Cardiac septum (tissue), 1 donor: ENCODE measurements around the gene TIMM44. TPM values are rescaled to one million over a fixed set of nuclear protein-coding genes. Genes with fewer than 3 reads are reported as not detected.
"Not testable (repeated sequence)": the region's sequence is repeated elsewhere in the genome, so short reads cannot be mapped to it uniquely, and the experiment has no call there.

ENCODE experiments used
- DNase-seq: peaks from one replicate; pipeline ENCODE4 v3.0.0-alpha.2; 2020; ENCODE audit warnings: low spot score
- intact Hi-C: fragments of 100-400 bp; cut with DNase I; formaldehyde crosslinking; loops from one replicate; pipeline ENCODE4 v1.14.0; 2022
- total RNA-seq: library from RNA; stranded (reverse); fragmentation: NEBNext Ultra II Directional; extraction: Animal tissue kit (Norgen Biotek cat#: 25700); gene quantifications from one replicate; pipeline ENCODE4 v1.2.1, GENCODE V29; 2021
- donor health status: DM: no; HTN: no; CAD: no.

TIMM44 gene
- total RNA-seq, 1 donor from 2014 or later: 82.6 TPM

DNA sequence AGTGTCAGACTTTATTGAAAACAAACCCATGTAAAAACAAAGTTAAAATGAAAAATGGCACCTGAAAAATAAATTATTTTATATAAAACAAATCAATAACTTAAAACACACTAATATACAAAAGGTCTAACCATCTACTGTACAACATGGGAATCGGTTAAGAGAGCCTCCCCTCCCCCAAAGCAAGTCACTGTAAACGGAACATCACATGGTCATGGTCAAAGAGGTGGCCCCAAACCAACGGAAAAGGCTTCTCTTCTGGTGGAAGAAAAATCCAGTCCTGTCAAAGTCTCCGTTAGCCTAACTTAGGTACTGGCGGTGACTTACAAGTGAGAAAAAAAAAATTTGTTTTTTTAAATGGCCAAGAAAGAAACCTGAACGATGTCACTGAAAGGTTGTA lies 15.7 kb upstream of the TIMM44 start:
- intact Hi-C loops: no loop called here
- no peak for DNase-seq

DNA sequence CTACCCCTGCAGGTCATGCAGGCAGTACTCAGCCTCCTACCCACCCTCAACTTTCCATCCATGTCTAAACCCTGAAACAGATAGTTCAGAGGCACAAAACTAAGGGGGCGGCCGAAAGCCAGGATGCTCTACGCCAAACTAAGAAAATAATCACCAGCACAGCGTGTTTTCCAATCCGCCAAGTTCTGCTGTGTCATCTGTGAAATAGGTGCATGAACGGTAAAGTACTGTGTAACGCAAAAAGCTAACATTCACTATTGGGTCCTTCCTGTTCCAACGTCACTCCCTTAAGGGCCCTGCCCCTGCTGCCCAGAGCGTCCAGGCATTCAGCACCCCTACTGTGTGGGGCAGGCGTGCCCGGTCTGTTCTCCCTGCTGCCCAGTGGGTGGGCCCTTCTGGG lies 12.2 kb upstream of the TIMM44 start:
- intact Hi-C loops: no loop called here
- DNase-seq: no peak

DNA sequence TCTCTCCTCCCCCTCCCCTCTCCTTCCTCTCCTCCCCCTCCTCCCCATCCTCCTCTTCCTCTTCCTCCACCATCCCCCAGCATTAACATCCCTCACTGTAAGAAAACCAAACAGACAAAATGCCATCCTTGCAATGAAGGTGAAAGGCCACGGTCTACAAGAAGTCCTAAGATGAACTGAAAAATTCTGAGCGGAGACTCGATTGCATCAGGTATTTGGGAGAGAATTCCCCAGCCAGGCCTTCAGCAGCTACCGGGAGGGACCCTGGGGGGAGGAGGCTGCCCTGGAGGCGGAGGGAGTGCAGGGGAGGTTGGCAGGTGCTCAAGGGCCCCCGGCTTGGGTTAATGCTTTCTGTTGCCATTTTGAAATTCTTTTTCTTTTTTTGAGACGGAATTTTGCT lies 10.1 kb upstream of the TIMM44 start:
- intact Hi-C loops: no loop called here
- DNase-seq: no peak

DNA sequence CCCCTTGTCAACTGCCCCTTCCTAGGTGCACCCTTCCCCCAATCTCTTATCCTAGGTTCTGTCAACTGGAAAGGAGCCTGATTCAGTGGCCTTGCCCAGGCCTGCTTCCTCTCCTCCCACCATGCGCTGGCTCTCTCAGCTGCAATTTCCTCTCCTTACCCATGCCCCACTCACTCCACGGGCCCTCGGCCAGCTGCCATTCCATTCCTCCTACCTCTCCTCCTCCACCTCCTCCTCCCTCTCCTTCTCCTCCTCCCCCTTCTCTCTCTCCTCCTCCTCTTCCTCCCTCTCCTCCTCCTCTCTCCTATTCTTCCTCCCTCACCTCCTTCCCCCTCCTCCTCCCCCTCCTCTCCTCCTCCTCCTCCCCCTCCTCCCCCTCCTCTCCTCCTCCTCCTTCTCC lies 9.6 kb upstream of the TIMM44 start:
- intact Hi-C loops: no loop called here
- no peak for DNase-seq

DNA sequence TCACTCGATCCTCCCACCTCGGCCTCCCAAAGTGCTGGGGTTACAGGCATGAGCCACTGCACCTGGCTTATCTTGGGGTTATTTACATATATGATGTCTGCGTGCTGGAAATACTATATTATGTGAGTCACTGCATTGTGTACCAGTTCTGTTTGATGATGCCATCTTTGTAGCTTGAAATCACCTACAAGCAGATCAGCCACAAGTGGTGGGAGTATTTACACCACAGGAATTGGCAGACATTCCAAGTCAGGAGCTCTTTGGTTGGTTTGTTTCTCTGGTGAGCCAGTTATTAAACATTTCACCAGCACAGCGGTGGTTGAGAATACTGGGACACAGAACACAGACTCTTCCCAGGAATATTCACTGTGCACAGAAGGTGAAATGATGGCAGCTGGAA lies 4.5 kb upstream of the TIMM44 start:
- intact Hi-C loops: loop anchor here (10.0 kb wide), 1 partner anchor 207 kb away; no protein-coding TSS in a partner anchor
- no peak for DNase-seq

DNA sequence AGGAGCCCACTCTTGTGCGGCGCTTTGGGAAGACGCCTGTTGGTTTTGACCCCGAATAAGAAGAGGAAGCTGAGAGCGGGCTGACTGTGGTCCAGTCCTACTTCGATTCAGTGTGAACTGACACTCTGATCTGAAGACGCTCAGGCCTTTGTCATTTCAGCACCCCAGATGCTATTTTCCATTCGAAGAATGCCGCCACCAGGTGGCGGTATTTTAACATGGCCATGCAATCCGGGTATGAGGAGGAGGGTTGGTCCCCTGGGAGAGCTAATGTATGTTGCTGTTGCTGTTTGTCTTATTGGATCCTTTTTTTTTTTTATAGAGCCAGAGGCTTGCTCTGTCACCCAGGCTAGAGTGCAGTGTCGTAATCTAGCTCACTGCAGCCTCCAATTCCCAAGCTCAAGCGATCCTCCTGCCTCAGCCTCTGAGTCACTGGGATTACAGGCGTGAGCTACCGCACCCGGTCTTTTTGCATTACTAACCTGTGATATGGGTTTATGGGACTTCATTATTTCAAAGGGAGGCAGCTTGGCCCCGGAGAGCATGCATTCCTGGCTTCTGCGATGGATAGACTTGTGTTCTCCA lies 803 bp upstream of the TIMM44 start:
- intact Hi-C loops: loop anchor here (1.0 to 10.0 kb wide), 3 partner anchors 58 to 309 kb away; no protein-coding TSS in a partner anchor
- peak; percentile 87 for DNase-seq

DNA sequence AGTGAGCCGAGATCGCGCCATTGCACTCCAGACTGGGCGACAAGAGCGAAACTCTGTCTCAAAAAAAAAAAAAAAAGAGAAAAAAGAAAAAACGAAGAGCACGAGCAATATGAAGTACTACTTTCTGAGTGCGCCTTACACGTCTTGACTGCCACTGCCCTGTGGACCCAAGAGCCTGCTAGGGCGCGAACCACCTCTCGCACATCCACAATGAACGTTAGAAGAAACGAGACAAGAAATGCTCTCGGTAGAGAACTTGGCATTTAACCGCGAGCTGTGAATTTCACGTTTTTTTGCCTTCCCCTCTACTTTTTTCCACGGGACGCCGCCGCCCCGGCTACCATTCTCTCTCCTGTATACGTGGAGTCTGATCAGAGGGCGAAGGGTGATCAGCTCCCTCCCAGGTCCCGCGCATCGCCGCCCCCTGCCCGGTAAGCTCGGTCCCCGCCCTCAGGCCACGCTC lies 454 bp downstream of the TIMM44 start:
- no peak for DNase-seq
- intact Hi-C loops: loop anchor here (10.0 kb wide), 1 partner anchor 212 kb away; no protein-coding TSS in a partner anchor

DNA sequence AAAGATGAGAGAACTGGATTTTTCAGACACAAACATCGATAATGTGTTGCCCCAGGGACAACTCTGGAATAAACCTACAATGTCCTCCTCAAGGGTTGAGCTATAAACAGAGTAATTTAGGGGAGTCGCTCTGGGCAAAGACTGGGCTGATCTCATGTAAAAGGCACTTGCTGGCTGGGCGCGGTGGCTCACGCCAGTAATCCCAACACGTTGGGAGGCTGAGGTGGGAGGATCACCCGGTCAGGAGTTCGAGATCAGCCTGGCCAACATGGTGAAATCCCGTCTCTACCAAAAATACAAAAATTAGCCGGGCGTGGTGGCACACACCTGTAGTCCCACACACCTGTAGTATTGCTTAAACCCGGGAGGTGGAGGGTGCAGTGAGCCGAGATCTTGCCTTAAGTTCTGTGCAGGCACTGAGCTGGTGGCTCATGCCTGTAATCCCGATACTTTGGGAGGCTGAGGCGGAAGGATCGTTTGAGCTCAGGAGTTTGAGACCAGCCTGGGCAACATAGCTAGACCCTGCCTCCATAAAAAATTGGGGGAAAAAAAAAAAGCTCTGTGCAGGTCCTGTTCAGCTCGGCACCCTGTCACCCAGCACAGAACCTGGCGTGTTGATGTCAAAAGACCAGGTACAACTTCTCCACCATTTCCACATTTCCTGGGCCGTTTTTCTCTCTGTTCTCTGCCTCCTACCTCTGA lies 1.4 kb downstream of the TIMM44 start:
- no peak for DNase-seq
- intact Hi-C loops: loop anchor here (10.0 kb wide), 1 partner anchor 213 kb away; no protein-coding TSS in a partner anchor

DNA sequence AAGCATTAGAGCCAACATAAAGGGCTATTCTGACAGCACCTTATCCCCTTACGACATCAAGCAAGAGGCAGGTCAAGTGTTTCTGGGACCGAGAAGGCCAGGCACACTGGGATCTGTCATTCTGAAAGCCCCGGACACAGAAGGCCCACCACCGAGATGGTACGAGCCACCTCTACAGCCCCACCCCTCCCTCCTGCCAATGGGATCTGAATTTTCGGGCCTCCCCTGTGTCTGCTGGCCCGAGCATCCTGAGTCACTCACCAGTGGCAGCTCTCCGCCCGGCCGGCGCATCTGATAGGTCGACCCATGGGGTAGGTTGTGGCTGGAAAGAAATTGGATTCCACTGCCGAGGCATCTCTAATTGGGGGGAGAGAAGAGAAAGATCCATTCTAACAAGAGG lies 2.6 kb downstream of the TIMM44 start:
- DNase-seq: no peak
- intact Hi-C loops: loop anchor here (10.0 kb wide), 1 partner anchor 214 kb away; no protein-coding TSS in a partner anchor

DNA sequence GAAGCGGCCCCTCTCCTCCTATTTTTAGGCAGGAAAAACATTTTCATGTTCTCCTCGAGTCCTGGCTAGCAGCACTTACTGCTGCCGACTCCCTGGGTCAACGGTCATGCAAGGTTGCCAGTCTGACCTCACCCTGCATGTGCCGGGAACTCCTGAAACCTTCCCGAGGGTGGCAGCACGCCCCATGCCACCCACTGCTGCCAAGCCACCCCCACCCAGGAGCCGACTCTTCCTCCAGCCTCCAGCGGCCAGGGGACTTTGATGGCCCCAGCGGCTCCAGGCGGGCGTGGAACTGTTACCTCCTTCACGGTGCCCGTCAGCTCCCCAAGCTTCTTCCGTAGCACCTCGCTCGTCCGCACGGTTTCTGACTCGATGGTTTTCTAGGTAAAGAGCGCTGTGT lies 8.7 kb downstream of the TIMM44 start:
- no peak for DNase-seq
- intact Hi-C loops: no loop called here

DNA sequence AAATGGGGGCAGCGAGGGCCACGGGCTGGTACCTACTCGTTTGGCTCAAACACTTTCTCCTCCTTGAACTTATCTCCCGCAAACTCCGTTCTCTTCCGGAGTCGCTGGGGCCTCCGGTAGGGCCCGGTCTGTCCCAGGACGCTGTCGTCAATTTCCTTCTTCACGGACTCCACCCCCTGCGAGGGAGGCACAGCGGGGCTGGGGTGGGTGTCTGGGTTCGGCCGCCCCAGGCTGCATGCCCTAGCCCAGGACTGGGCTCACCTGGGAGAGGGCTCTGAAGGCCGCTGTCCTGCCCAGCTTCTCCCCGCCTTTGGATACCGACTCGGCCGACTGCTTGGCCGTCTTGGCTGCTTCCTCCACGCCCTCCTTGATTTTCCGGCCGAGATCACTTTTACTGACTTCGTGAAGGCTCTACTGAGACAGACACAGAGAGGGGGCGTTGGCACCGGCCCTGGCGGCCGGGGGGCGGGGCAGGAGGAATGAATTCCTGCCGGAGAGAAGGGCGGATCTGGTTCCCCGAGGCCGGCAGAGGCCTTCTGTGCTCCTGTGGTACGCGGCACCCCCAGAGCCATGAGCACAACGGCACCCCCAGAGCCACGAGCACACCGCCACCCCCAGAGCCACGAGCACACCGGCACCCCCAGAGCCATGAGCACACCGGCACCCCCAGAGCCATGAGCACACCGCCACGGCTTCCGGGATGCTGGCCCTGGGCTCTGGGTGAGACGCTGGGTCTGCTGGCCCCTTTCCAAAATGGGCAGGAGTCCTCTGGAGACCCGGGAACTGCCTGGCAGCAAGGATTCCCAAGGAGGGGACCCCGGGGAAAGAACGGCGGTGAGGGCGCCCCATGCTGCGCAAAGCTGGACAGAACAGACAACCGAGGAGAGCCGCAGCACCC lies 9.4 kb downstream of the TIMM44 start:
- no peak for DNase-seq
- intact Hi-C loops: no loop called here

DNA sequence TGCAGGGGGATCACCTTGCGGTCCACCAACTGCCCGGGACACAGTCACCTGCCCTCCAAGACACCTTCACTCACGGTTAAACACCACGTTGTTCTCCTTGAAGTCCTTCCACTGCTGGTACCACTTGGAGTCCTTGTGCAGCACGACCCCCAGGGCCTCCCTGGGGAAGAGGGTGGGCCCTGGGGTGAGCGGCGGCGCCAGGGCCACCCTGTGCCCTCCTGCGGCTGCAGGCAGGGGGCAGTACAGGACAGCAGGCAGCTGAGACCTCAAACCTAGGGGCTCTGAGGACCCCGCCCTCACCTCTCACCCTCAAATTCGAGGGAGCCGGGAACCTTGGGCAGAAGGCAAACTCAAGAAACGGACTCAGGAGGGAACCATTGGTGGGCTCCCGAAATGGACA lies 10.1 kb downstream of the TIMM44 start:
- intact Hi-C loops: no loop called here
- no peak for DNase-seq

DNA sequence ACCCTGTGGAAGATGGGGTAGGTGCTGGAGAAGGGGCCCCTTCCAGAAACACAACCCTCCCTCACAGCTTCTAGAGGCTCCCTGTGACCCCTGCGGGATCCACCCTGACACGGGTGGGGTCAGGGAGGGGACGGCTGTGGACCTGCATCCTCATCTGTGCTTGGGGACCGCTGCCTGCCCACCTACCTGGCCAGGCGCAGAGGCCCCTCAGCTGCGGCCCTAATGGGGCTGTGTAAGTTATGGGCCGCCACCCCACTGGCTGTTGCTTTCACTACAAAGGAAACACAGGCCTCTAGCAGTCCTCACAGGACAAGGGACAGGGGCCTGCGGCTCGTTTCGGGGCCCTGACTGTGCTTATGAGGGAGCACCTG lies 10.6 kb downstream of the TIMM44 start:
- intact Hi-C loops: no loop called here
- DNase-seq: no peak

DNA sequence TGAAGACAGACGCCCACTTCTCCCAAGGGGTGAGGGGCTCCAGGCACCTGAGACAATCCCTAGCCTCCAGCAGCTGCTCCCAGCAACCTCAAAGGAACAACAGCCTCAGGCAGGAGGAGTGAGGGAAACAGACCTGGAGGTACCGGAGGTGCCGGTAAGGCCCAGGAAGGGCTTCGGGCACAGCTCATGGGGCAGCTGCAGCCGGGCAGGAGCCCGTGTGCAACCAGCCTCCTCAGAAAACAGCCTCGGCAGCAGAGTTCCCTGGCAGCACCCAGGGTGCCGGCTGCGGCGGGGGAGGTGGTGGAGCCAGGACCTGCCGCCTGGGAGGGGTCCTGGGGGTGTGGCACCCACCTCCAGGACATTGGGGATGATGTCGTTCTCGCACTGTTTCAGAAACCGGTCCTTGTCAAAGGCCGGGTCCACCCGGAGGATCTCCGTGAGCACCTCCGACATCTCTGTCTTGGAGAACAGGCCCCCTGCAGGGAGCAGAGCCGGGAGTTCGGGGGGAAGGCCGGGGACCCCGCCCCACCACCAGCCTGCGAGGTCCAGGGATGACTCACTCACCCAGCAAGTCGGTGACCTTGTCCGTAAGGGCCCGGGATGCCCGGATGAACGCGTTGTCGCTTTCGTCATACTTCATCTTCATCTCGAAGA lies 11.1 kb downstream of the TIMM44 start:
- DNase-seq: no peak
- intact Hi-C loops: no loop called here

DNA sequence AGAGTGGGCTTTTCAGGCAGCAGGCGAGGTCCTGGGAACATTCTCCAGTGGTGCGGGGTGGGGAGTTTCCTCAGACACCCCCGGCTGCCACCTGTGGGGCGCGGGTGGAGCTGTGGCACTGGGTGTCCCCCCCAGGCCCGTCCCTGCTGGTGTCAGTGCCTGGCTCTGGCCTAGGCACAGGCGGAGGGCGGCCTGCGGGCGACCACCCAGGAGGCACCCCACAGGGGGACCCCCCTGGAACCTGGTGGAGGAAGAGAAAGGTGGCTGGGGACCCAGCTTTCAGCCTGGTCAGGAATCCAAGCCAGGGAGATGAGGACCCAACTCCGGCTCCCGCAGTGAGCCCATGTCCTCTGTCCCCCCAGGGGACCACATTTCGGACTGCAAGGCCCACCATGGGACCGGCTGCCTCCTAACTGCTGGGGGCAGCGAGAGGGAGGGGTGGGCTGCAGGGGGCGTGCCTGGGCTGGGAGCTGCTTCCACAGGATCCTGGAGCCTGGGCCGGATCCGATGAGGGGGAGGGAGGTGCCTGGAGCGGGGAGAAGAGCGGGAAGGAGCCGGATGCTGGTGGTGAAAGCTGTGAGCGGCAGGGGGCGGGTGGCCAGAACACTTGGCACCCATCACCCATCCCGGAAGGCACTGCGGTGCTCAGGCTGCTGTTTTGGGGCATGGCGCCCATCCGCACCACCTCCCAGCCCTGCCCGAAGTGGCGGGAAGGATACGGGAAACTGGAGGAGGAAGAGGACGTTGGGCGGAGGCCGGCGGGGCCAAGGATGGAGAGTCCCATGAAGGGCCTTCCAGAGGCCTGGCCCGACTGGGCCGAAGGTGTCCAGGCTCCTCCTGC lies 12.0 kb downstream of the TIMM44 start:
- intact Hi-C loops: no loop called here
- no peak for DNase-seq

DNA sequence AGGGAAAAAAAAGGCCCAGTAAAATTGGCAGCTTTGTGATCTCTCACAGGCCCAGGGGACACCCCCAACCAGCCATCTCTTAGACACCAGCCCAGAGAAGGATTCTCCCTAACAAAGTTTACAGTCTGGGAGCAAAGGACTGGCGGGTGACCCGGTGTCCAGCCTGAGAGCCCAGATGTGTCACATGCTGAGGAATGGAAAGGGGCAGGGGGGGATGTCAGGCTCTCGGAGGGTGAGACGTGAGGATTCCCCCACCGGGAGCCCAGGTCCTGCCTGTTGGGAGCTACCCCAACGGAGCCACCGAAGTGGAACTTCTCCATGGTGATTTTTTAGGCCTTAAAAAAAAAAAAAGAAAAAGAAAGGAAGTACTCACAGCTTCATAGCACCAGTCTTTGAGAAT lies 12.7 kb downstream of the TIMM44 start:
- intact Hi-C loops: no loop called here
- DNase-seq: no peak

DNA sequence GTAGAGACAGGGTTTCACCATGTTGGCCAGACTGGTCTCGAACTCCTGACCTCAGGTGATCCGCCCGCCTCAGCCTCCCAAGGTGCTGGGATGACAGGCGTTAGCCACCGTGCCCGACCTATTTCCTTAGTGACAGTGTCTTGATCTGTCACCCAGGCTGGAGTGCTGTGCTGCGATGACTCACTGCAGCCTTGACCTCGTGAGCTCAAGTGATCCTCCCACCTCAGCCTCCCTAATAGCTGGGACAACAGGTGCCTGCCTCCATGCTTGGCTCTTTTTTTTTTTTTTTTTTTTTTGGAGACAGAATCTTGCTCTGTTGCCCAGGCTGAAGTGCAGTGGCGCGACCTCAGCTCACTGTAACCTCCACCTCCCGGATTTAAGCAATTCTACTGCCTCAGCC lies 13.4 kb downstream of the TIMM44 start:
- intact Hi-C loops, DNase-seq: not testable (repeated sequence)

DNA sequence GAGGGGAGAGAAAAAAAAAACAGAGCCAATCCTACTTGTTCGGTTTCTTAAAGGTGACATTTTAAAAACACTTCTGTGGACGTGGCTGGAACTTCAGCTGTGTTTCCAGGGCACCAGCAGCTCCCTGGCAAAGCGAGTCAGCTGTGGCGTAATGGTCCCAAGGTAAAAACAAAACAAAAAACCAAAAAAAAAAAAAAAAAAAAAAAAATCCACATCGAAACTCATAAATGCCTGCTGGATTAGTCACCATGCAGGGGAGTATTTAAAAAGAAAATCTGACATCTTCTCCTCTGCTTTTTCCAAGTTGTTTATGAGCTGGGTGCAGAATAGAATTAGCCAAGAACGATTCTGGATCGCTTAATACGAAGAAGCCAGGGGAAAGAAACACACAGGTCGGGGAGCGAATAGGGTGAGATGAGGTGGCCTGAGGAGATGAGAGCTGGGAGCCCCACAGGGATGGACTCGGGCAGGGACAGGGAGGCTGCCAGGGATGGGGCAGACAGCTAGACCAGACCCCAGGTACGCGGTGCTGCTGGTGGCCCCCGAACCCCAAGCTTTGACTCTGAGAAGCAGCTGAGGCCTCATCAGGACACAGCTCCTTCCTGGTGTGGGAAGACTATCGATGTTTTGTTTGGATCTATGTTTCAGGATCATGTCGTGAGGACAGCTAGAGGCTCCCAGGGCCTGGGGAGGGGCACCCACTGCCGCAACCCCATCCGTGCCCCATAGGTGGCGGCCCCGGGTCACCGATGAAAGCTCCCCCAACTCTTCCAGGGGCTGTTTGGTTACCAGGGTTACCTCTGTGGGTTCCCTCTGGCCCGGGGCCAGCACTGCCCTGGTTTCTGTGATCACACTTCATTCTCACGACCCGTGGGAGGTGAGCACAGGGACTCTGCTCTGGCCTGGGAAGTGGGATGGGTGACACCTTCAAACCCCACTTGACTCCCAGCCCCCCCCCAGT lies 14.4 kb downstream of the TIMM44 start:
- intact Hi-C loops: no loop called here
- DNase-seq: no peak
